Lower leg skin (tissue), 3 donors: ENCODE measurements around the gene SMAD6.

Source experiments
- POLR2A ChIP-seq, 2 donors: fragments of 450-650 bp; IDR thresholded peaks; one replicate each; pipeline ENCODE4 v1.6.1; 2016 to 2017; ENCODE audit warnings: antibody characterized with exemption in 2 of 2, mild to moderate bottlenecking in 1 of 2, moderate library complexity in 1 of 2
- TF ChIP-seq, protein P1 (sequence below), 3 donors: fragments of 450-650 bp; IDR thresholded peaks; one replicate each; pipeline ENCODE4 v1.5.1; 2016; ENCODE audit warnings: antibody characterized with exemption in 3 of 3, mild to moderate bottlenecking in 3 of 3, moderate library complexity in 2 of 3

- TF ChIP-seq, protein P1, sequence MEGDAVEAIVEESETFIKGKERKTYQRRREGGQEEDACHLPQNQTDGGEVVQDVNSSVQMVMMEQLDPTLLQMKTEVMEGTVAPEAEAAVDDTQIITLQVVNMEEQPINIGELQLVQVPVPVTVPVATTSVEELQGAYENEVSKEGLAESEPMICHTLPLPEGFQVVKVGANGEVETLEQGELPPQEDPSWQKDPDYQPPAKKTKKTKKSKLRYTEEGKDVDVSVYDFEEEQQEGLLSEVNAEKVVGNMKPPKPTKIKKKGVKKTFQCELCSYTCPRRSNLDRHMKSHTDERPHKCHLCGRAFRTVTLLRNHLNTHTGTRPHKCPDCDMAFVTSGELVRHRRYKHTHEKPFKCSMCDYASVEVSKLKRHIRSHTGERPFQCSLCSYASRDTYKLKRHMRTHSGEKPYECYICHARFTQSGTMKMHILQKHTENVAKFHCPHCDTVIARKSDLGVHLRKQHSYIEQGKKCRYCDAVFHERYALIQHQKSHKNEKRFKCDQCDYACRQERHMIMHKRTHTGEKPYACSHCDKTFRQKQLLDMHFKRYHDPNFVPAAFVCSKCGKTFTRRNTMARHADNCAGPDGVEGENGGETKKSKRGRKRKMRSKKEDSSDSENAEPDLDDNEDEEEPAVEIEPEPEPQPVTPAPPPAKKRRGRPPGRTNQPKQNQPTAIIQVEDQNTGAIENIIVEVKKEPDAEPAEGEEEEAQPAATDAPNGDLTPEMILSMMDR (IDR thresholded peaks at IDR 0.05): no peak
- no peak for TF ChIP-seq POLR2A (IDR thresholded peaks at IDR 0.05)
Measured at GRCh38 chr15:66661432-66662096, 40.5 kb upstream of the SMAD6 start.
